ENCODE data around the gene XPNPEP2. TPM values are rescaled to one million over a fixed set of nuclear protein-coding genes. Genes with fewer than 3 reads are reported as not detected.

The XPNPEP2 gene
- total and polyA plus RNA-seq, 9 of the 15 experiments (the other 6 are each of a cell fraction or from before 2014, with no cell fraction given): 0.03 to 0.19 (median 0.09) TPM; not detected in 5

GRCh38 chrX:129701624-129702069 lies 37.1 kb upstream of the XPNPEP2 start:
- in situ Hi-C loops (cut with MboI) (no loop called here), intact Hi-C loops (cut with micrococcal nuclease) (no loop called here)
- H3K4me1 ChIP-seq (replicated peaks in 1 of 2; ENCODE audit: control insufficient read depth in 2 of 2, insufficient read depth in 2 of 2, low read length in 2 of 2): no peaks in the 10 kb centered on the region
- FAIRE-seq: no peak
- no TSS peak for BruUV-seq (replicated peaks)
- H4K20me1 ChIP-seq (replicated peaks; ENCODE audit: control insufficient read depth, insufficient read depth, low read length): no peaks in the 10 kb centered on the region
- no peak overlapping the region for H3K4me2 ChIP-seq (ENCODE audit: insufficient read depth, low read length)
- no peak overlapping the region; a peak in 1 of 4 replicates for H3K9ac ChIP-seq (ENCODE audit: insufficient read depth in 1 of 2, low read depth in 2 of 2, low read length in 2 of 2)
- no peaks in the 10 kb centered on the region for H3K9me3 ChIP-seq (replicated peaks; ENCODE audit: control insufficient read depth, insufficient read depth, low read depth, low read length)
- no peak for ATAC-seq
- no peak for TF ChIP-seq UBTF (IDR thresholded peaks at IDR 0.05; ENCODE audit: borderline replicate concordance in 1 of 2, low read depth in 2 of 2, low read length in 2 of 2)
- TF ChIP-seq BRCA1 (IDR thresholded peaks at IDR 0.05): no peak
- TF ChIP-seq BRCA1 (CRISPR knock-in tag; IDR thresholded peaks at IDR 0.05): no peak
- no peak for TF ChIP-seq MAZ (CRISPR knock-in tag; conservative IDR thresholded peaks at IDR 0.05 in 1 of 2, IDR thresholded peaks at IDR 0.05 in 1 of 2)
- no peak for TF ChIP-seq TRIM24 (IDR thresholded peaks at IDR 0.05)
- TF ChIP-seq KLF10 (CRISPR knock-in tag; IDR thresholded peaks at IDR 0.05): no peak
- no peak for TF ChIP-seq HMGN3 (IDR thresholded peaks at IDR 0.05; ENCODE audit: borderline replicate concordance, extremely low read depth, insufficient read length, low read depth, low read length)
- TF ChIP-seq TAF15 (IDR thresholded peaks at IDR 0.05; ENCODE audit: low read depth, low read length): no peak
- TF ChIP-seq POLR2AphosphoS5 (IDR thresholded peaks at IDR 0.05; ENCODE audit: control insufficient read depth, insufficient read depth, low read depth, low read length): no peak
- TF ChIP-seq JUNB (CRISPR knock-in tag; conservative IDR thresholded peaks at IDR 0.05): no peak
- TF ChIP-seq IRF1 (CRISPR knock-in tag; IDR thresholded peaks at IDR 0.05; ENCODE audit: borderline replicate concordance): no peak
- TF ChIP-seq CBFA2T3 (IDR thresholded peaks at IDR 0.05): no peak
- TF ChIP-seq SMAD4 (CRISPR knock-in tag; conservative IDR thresholded peaks at IDR 0.05): no peak
- H3K27ac ChIP-seq (ENCODE audit: extremely low read depth, low read depth, low read length): no peak overlapping the region
- CTCF ChIA-PET (ENCODE audit: low intra/inter-chr PET ratio): no interaction called here
- no peaks in the 10 kb centered on the region for H3K9me1 ChIP-seq (ENCODE audit: control insufficient read depth, insufficient read depth, low read length)
- no peak for DNase-seq (ENCODE audit: extremely low read depth in 1 of 4, low spot score in 3 of 4)
- 3% methylated on average over 7 of the region's 8 CpGs for WGBS (ENCODE audit: insufficient coverage, low coverage, missing lambda C conversion rate)
- no peaks in the 10 kb centered on the region for H3K79me2 ChIP-seq (ENCODE audit: control insufficient read depth, insufficient read depth, low read length)
- no peak overlapping the region for H2AFZ ChIP-seq (ENCODE audit: low read depth, low read length)
- peaks cover 2 to 34% of the 10 kb centered on the region in 2 experiments; a peak in 4 of 5 replicates for H3K27me3 ChIP-seq (ENCODE audit: control insufficient read depth in 2 of 2, insufficient read depth in 2 of 2, low read length in 2 of 2)
- POLR2A ChIA-PET: interaction anchor here (0.6 kb wide), 1 partner anchor 8 kb away, joined by 3 read pairs; no protein-coding TSS in a partner anchor
- H3K4me3 ChIP-seq: no peak overlapping the region
- no peaks in the 10 kb centered on the region for H3K36me3 ChIP-seq (ENCODE audit: control insufficient read depth, insufficient read depth, low read length)

Data from K562 (cell line).